K562 (cell line): ENCODE measurements around the gene MYADM. TPM values are rescaled to one million over a fixed set of nuclear protein-coding genes. Genes with fewer than 3 reads are reported as not detected.
A peak's percentile ranks its signal among the peaks of the same experiment; 100 is the strongest.

Experiments used
- AFF1 ChIP-seq, 2 experiments: fragments of 450-650 bp; IDR thresholded peaks; 2 replicates each; pipeline ENCODE4 v1.6.1; 2018; ENCODE audit warnings: mild to moderate bottlenecking in 2 of 2, low read depth in 1 of 2; ENCODE audit not compliant: partially characterized antibody in 2 of 2
- EHMT2 ChIP-seq: fragments of 450-650 bp; IDR thresholded peaks from 2 replicates; pipeline ENCODE4 v1.6.1; 2018; ENCODE audit warnings: antibody characterized with exemption
- LCOR ChIP-seq: sonication (generic); formaldehyde crosslinking; IDR thresholded peaks from 2 replicates; pipeline ENCODE4 v1.8.0; 2022; ENCODE audit warnings: mild to moderate bottlenecking, missing genetic modification reagents
- NCOA1 ChIP-seq: fragments of 450-650 bp; IDR thresholded peaks from 2 replicates; pipeline ENCODE4 v1.6.1; 2016; ENCODE audit warnings: low read depth
- SMC3 ChIP-seq: conservative IDR thresholded peaks from 2 replicates; pipeline ENCODE4 v1.6.1; 2011; ENCODE audit warnings: low read depth, low read length, improper control_type of control experiment; ENCODE audit not compliant: insufficient read depth
- polyA plus RNA-seq, 8 experiments: library from polyadenylated mRNA; depleted of rRNA in 4 of 8; stranded (reverse) in 5 of 8; unstranded in 3 of 8; fragments of >200 nt; fragmentation: Nextera tagmentation in 2 of 8; fragmentation: Illumina TruSeq in 1 of 8; extraction: Ambion mirVana in 2 of 8; extraction: Trizol in 1 of 8; gene quantifications; 2 replicates each; pipeline versions ENCODE4 v1.2.1 to v1.2.3, GENCODE V29; 2011 to 2014; ENCODE audit warnings: inconsistent platforms in 1 of 8, missing spikeins in 1 of 8
- total RNA-seq, 7 experiments: library from RNA; depleted of rRNA in 6 of 7; stranded (reverse); fragments of >200 nt in 6 of 7; fragmentation: Illumina TruSeq in 2 of 7; extraction: Trizol in 2 of 7; gene quantifications; 2 replicates each; pipeline versions ENCODE4 v1.2.1 to v1.2.3, GENCODE V29; 2011 to 2021; ENCODE audit warnings: low replicate concordance in 1 of 7
- TF ChIP-seq, protein P1 (sequence below), 2 experiments: fragments of 450-650 bp in 1 of 2; sonication (generic) in 1 of 2; formaldehyde crosslinking in 1 of 2; IDR thresholded peaks; 2 replicates each; pipeline versions ENCODE4 v1.7.1 to v1.9.0; 2016 to 2022; ENCODE audit warnings: inconsistent platforms in 1 of 2, mild to moderate bottlenecking in 1 of 2, missing genetic modification reagents in 1 of 2

MYADM gene
- total and polyA plus RNA-seq, 9 of the 15 experiments (the other 6 are each of a cell fraction or from before 2014, with no cell fraction given), result 4.5 to 70.3 (median 14.4) TPM

GRCh38 chr19:53903055-53903680 is 35.5 kb downstream of the MYADM start (continued):
- TF ChIP-seq, protein P1, sequence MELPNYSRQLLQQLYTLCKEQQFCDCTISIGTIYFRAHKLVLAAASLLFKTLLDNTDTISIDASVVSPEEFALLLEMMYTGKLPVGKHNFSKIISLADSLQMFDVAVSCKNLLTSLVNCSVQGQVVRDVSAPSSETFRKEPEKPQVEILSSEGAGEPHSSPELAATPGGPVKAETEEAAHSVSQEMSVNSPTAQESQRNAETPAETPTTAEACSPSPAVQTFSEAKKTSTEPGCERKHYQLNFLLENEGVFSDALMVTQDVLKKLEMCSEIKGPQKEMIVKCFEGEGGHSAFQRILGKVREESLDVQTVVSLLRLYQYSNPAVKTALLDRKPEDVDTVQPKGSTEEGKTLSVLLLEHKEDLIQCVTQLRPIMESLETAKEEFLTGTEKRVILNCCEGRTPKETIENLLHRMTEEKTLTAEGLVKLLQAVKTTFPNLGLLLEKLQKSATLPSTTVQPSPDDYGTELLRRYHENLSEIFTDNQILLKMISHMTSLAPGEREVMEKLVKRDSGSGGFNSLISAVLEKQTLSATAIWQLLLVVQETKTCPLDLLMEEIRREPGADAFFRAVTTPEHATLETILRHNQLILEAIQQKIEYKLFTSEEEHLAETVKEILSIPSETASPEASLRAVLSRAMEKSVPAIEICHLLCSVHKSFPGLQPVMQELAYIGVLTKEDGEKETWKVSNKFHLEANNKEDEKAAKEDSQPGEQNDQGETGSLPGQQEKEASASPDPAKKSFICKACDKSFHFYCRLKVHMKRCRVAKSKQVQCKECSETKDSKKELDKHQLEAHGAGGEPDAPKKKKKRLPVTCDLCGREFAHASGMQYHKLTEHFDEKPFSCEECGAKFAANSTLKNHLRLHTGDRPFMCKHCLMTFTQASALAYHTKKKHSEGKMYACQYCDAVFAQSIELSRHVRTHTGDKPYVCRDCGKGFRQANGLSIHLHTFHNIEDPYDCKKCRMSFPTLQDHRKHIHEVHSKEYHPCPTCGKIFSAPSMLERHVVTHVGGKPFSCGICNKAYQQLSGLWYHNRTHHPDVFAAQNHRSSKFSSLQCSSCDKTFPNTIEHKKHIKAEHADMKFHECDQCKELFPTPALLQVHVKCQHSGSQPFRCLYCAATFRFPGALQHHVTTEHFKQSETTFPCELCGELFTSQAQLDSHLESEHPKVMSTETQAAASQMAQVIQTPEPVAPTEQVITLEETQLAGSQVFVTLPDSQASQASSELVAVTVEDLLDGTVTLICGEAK (IDR thresholded peaks at IDR 0.05), result 0 out of 2 replicates have a peak, but pooled peaks have one; percentile 18
- TF ChIP-seq, protein P1 (CRISPR knock-in tag; IDR thresholded peaks at IDR 0.05), result no peak
- TF ChIP-seq LCOR (CRISPR knock-in tag), result 0 out of 2 replicates have a peak, but pooled peaks have one; percentile 26
- peak in 1 of 2 experiments; percentile 88 for TF ChIP-seq AFF1 (IDR thresholded peaks at IDR 0.05; ENCODE audit: low read depth in 1 of 2, partially characterized antibody in 2 of 2)
- TF ChIP-seq EHMT2, result peak; percentile 98
- 0 out of 2 replicates have a peak, but pooled peaks have one; percentile 24 for TF ChIP-seq NCOA1
- TF ChIP-seq SMC3, result no peak
